DMS79 (cell line): ENCODE data around the gene B9D1.
"Not testable (repeated sequence)": the region's sequence is repeated elsewhere in the genome, so short reads cannot be mapped to it uniquely, and the experiment has no call there.

Source experiments
- DNase-seq: peaks from one replicate; lab custom pipeline; 2025; lab: John Stamatoyannopoulos, UW

The B9D1 gene

DNA sequence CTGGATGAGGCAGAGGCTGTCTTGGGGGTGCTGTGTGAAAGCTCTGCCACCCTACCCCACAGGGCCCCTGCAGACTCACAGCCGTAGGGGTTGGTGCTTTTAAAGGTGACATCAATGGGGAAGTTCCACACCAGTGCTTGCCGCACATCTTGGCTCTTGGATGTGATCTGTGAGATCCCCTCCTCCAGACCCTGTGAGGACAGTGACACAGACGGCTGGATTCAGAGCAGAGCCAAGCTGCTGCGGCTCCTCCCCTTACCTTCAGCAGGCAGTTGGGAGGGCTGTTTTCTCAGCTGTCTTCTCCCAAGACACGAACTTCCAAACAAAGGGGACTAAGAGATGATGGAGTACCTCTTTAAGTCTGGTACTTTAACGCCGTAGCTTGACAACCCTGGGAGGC is 4.8 kb downstream of the B9D1 start:
- no peak for DNase-seq

- no peak for DNase-seq
Observed at GRCh38 chr17:19357351-19357750, 5.2 kb downstream of the B9D1 start.

DNA sequence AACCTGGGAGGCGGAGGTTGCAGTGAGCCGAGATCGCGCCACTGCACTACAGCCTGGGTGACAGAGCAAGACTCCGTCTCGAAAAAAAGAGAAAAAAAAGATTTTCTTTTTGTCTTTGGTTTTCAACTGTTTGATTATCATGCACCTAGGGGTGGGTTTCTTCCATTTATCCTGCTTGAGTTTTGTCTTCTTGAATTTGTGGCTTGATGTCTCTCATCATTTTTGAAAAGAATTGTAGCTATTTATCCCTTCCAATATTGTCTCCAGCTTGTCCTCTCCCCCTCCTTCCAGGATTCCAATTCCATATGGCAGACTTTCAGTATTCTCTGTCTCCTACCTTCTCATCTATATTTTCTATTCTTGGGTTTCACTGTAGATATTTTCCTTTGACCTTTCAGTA is 7.8 kb downstream of the B9D1 start:
- DNase-seq, result no peak

DNA sequence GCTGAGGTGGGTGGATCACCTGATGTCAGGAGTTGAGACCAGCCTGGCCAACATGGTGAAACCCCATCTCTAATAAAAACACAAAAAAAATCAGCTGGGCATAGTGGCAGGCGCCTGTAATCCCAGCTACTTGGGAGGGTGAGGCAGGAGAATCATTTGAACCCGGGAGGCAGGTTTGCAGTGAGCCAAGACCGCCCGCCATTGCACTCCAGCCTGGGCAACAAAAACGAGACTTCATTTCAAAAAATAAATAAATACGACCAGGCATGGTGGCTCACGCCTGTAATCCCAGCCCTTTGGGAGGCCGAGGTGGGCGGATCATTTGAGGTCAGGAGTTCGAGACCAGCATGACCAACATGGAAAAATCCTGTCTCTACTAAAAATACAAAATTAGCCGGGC is 9.1 kb downstream of the B9D1 start:
- not testable (repeated sequence) for DNase-seq

- no peak for DNase-seq
Observed at GRCh38 chr17:19348806-19349205, 13.7 kb downstream of the B9D1 start.

DNA sequence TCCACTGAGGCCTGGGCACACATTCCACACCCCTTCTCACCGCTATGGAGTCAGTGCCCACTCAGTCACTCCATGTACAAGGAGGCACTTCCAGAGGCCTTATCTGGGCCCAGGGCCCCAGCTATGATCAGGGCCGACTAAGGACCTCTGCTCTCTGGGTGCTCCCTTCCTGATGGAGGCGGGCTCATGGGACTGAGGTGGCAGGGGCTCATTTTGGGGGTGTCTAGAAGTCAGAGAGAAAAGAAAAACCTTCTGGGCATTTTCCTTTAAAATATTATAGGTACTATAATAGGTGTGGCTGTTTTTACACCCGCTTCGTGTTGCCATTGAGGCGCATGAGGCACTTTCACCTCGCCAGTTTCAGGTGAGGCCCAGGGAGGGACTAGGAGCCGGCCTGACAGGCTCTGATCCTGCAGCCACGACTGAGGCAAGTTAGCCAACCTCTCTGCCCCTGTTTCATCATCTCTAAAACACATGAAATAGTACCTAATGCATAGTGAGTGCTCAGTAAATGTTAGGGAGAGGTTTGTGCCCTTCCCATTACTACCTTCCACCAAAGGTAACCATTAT is 14.4 kb downstream of the B9D1 start:
- no peak for DNase-seq

DNA sequence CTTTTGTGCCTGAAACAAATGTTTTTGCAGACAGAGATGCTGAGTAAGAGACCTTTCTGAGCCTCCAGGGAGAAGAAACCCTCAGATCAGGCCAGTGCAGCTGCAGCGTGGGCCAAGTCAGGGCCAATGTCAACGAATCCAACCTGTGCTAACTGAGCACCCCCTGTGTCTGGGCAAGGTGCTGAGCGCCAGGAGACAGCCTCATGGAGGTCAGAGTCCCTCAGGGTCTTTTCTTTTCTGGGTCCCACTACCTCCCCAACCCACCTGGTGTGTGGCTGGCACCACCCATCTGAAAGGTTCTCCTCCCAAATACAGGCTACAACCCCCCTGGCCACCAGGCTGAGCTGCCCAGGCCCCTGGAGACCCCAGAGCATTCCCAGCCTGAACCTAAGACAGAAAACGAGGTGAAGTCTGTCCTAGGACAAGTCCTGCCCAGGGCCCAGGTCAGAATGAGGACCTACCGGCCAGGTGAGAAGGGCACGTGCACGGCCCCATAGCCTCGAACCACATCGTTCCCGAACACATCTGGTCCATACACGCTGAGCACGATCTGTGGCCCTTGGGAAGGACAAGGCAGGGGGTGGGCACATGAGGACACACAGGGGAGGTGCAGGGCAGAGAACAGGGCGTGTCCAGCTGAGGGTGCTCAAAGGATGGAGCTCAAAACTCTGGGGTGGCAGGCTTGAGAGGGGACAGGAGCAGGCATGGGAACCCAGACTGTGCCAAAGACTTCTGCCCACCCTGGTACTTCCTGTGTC is 15.0 kb downstream of the B9D1 start:
- DNase-seq, result no peak

DNA sequence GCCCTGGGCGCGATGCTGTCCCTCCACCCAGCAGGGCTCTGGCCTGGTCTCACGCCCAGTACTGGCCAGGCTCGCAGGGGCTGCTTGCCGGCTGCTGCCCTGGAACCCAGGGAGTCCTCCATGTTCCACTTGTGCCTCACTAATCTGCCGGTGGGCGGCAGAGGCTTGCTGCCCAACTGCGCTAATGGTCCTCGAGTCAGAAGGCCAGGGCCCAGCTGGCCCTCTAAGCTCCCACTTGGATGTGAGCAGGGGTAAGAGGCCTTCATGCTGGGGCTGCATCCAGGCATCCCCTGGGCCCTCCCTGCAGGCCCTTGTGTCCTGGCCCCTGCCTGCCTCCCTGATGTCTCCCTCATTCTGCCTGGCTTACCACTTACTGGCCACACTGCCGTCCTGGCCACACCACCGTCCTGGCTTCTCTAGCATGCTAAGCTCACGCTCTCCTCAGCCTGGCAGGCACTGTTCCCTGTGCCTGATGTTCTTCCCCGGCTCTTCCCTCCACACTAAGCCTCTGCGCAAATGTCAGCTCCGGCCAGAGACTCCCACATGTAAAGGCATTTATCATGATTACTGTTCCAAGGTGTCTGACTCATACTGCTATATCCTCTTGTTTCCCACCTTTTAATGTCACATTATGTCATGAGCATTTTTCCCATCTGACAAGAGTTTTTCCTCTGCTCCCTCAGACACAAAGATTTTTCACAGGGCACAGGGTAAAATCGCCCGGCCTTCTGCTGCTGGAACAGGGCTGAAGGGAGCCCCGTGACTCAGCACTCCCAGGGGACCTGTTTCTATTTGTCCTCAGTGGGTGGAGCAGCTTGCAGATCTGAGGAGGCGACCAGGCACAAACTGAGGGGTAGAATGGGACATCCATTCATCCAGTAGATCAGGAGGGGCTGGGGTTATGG is 15.9 kb downstream of the B9D1 start:
- DNase-seq, result no peak

- DNase-seq, result no peak
Observed at GRCh38 chr17:19345486-19346350, 16.8 kb downstream of the B9D1 start.

- no peak for DNase-seq
Observed at GRCh38 chr17:19345067-19345460, 17.5 kb downstream of the B9D1 start.

- DNase-seq, result no peak
Observed at GRCh38 chr17:19344311-19345066, 18.0 kb downstream of the B9D1 start.

GRCh38 chr17:19343671-19344151 is 18.8 kb downstream of the B9D1 start:
- DNase-seq, result no peak

DNA sequence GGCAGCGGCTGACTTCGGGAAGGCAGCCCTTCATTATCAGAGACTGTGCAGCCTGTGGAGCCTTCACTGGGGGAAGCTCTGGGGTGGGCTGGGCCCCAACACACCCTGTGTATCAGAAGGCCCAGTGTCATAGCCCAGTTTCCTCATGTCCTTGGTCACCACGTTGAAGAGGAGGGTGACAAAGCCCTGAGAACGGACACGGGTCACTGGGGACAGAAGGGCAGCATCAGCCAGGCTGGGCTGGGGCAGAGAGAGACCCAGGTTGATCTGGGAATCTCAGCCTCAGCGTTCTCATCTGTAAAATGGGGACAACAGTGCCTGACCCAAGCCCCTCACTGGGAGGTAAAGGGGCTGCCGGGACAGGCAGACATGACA is 19.3 kb downstream of the B9D1 start:
- DNase-seq, result no peak

GRCh38 chr17:19342611-19343255 is 19.8 kb downstream of the B9D1 start:
- no peak for DNase-seq

DNA sequence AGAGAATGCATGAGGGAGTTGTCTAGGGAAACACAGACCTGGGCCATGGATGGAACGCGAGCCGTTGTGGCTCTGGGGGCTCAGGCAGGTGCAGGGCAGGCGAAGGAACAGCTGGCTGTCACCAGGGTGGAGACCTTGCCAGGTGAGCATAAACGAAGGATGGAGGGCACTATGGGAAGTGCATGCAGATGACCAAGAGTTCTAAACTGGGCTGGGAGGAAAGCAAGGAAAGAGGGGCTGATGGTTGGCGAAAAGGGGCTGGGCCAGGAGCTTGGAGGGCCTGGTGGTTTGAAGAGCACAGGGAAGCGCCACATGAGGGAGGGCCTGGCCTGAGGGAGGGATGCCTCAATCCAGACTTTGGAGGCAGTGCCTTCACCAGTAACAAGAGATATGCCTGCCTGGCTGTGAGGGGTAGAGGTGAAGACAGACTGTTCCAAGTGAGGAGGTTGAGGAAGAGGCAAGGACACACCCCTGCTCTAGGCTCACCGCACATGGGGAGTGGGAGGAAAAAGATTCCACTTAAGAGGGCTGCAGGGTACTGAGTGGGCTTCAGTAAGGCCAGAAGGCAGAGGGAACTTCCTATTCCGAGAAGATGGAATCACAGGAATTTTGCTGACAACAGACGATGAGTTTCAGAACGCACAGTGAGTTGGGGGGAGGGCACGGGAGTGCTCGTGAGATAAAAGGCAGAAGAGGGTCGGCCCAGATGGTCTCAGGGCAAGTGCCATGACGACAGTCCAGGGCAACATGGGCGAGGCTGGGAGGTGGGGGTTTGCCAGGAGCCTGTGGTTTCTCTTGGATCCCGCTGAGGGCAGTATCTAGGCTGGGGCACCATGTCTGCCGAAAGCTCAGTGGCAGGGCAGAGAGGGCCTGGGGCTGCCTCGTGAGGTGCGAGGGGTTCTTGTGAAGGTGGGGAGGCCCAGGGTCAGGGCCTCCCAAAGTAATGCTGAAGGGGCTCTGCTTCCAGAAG is 20.6 kb downstream of the B9D1 start:
- no peak for DNase-seq

DNA sequence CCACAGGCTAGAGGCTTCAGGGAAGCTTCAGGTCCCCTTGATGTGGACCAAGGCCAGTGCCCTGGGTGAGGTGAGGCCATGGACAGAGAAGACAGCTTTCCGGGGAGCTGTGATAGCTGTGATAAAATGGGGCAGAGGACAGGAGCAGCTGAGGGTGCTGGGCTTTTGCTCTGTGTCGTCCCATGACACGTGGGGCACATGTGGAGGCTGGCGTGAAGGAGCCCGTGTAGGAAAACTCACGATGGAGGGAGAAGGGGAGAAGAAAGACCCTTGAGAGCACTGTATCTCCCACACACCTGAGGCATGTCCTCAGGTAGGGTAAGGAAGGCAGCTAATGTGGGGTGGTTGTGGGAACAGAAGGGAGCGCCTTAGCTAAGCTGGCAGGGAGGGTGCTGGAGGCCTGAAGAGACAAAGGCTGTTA is 21.3 kb downstream of the B9D1 start:
- no peak for DNase-seq

- no peak for DNase-seq
Observed at GRCh38 chr17:19339341-19339815, 23.1 kb downstream of the B9D1 start.

GRCh38 chr17:19338031-19338990 is 24.2 kb downstream of the B9D1 start:
- DNase-seq, result no peak
